ENCODE data around the gene MYO10. TPM values are rescaled to one million over a fixed set of nuclear protein-coding genes. Genes with fewer than 3 reads are reported as not detected.
A peak's percentile ranks its signal among the peaks of the same experiment; 100 is the strongest.

The MYO10 gene
- total RNA-seq, 1 donor from 2014 or later = 80.2 TPM

- Mint-ChIP-seq H3K9me3 (ENCODE audit: unreplicated experiment) (no peaks in the 10 kb centered on the region), H3K36me3 (ENCODE audit: low read depth, unreplicated experiment) (no peaks in the 10 kb centered on the region), H3K27ac (ENCODE audit: unreplicated experiment) (peak overlapping the region; percentile 65), H3K4me3 (ENCODE audit: unreplicated experiment) (peak overlapping the region; percentile 85), H3K4me1 (ENCODE audit: low read depth, unreplicated experiment) (peaks cover 15% of the 10 kb centered on the region), H3K27me3 (ENCODE audit: low read depth, unreplicated experiment) (peaks cover 14% of the 10 kb centered on the region)
- Histone ChIP-seq H3K27me3 (ENCODE audit: insufficient read depth, low read length) (peaks cover 9% of the 10 kb centered on the region), H3K4me2 (ENCODE audit: low read length) (peak overlapping the region; percentile 93), H3K36me3 (ENCODE audit: insufficient read depth, low read length) (no peaks in the 10 kb centered on the region), H3K4me3 (ENCODE audit: insufficient read depth, low read depth, low read length) (peak overlapping the region; percentile 69), H2AFZ (ENCODE audit: low read depth, low read length) (peak overlapping the region; percentile 84), H3K79me2 (ENCODE audit: insufficient read depth, low read length) (peaks cover 40% of the 10 kb centered on the region), H3K27ac (ENCODE audit: low read depth, low read length) (no peak overlapping the region), H3K9ac (ENCODE audit: low read length) (peak overlapping the region; percentile 81), H4K20me1 (ENCODE audit: insufficient read depth, low read length) (peaks cover 32% of the 10 kb centered on the region), H3K9me3 (ENCODE audit: insufficient read depth, low read depth, low read length) (no peaks in the 10 kb centered on the region), H3K4me1 (ENCODE audit: insufficient read depth, low read length) (peaks cover 21% of the 10 kb centered on the region)
- no peak for FAIRE-seq
- no peak for TF ChIP-seq EZH2 (IDR thresholded peaks at IDR 0.05; ENCODE audit: insufficient read depth, low read length)
- no peak for TF ChIP-seq CTCF (IDR thresholded peaks at IDR 0.05; ENCODE audit: insufficient read depth, low read depth, low read length)
- no peak for DNase-seq (ENCODE audit: low read depth)
Measured at GRCh38 chr5:16936989-16937438, 926 bp upstream of the MYO10 start.

DNA sequence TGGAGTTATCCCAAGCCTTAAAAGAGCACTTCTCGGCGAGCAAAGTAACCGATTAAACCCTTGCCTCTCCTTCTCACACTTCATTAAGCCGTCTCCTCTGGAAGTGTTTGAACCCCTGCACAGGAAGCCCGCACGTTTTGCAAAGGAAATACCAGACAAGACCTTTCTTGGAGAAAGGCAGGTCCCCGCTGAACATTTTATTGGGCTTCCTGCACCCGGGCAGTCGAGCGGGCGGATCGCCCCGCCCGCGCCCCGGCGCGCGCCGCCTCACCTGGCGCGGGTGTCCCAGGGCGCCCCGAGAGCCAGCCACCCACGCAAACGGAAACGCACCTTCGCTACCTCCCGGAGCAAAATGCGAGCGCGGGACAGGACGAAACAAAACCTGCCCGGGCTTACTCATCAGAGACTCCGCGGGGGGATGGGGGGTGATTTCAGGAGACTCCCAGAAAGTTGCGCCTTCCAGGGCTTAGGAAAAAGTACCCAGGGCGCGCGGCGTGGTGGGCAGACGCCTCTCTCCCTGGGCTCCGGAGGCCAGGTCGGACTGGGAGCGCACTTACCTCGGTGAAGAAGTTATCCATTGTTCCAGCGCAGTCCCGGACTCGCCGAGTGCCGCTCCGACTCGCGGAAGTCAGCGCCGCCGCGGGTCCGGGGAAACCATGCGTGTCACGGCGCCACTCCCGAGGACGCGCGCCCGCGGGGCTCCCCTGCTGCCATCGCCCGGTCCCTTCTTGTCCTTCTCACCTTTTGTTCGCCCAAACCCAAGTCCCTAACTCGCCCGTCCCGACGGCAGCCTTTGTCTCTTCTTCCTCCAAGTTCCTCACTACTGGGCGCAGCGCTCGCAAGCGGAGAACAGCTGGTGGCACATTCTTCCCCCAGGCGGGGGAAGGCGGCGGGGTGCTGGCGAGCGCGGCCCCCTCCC, 598 bp downstream of the MYO10 start:
- Histone ChIP-seq H3K4me2 (ENCODE audit: low read length) (peak overlapping the region; percentile 82), H3K9ac (ENCODE audit: low read length) (peak overlapping the region; percentile 97), H3K9me3 (ENCODE audit: insufficient read depth, low read depth, low read length) (no peaks in the 10 kb centered on the region), H3K79me2 (ENCODE audit: insufficient read depth, low read length) (peaks cover 56% of the 10 kb centered on the region), H3K27me3 (ENCODE audit: insufficient read depth, low read length) (peaks cover 9% of the 10 kb centered on the region), H2AFZ (ENCODE audit: low read depth, low read length) (peak overlapping the region; percentile 62), H3K36me3 (ENCODE audit: insufficient read depth, low read length) (no peaks in the 10 kb centered on the region), H3K4me3 (ENCODE audit: insufficient read depth, low read depth, low read length) (peak overlapping the region; percentile 96), H3K4me1 (ENCODE audit: insufficient read depth, low read length) (peaks cover 33% of the 10 kb centered on the region), H4K20me1 (ENCODE audit: insufficient read depth, low read length) (peaks cover 46% of the 10 kb centered on the region), H3K27ac (ENCODE audit: low read depth, low read length) (peak overlapping the region; percentile 91)
- no peak for DNase-seq (ENCODE audit: low read depth)
- peaks cover 14% of the 10 kb centered on the region for H3K27me3 Mint-ChIP-seq (ENCODE audit: low read depth, unreplicated experiment)
- TF ChIP-seq EZH2 (IDR thresholded peaks at IDR 0.05; ENCODE audit: insufficient read depth, low read length) (no peak), CTCF (IDR thresholded peaks at IDR 0.05; ENCODE audit: insufficient read depth, low read depth, low read length) (no peak)
- peak overlapping the region; percentile 87 for H3K27ac Mint-ChIP-seq (ENCODE audit: unreplicated experiment)
- peak overlapping the region; percentile 98 for H3K4me3 Mint-ChIP-seq (ENCODE audit: unreplicated experiment)
- no peak for FAIRE-seq
- no peaks in the 10 kb centered on the region for H3K36me3 Mint-ChIP-seq (ENCODE audit: low read depth, unreplicated experiment)
- no peaks in the 10 kb centered on the region for H3K9me3 Mint-ChIP-seq (ENCODE audit: unreplicated experiment)
- peaks cover 26% of the 10 kb centered on the region for H3K4me1 Mint-ChIP-seq (ENCODE audit: low read depth, unreplicated experiment)
